T-cell (primary cell): ENCODE data around the gene DCLK2. TPM values are rescaled to one million over a fixed set of nuclear protein-coding genes. Genes with fewer than 3 reads are reported as not detected.

Source experiments
- ATAC-seq, 4 experiments: fragments of 200-7000 bp in 3 of 4; fragments of 150-1000 bp in 1 of 4; cut with Tn5 transposase; replicated peaks in 1 of 4; 1 replicate in 3 of 4; 2 replicates in 1 of 4; pipeline ENCODE4 v1.10.0; 2021; ENCODE audit warnings: moderate library complexity in 3 of 4, mild to moderate bottlenecking in 2 of 4, moderate number of reproducible peaks in 1 of 4
- CTCF ChIA-PET, 2 donors: fragments of 300-600 bp; sonication (Branson Sonifier 250); formaldehyde crosslinking; loops; one replicate each; lab custom pipeline; 2022; ENCODE audit warnings: antibody characterized with exemption in 2 of 2; lab: Charles Lee
- POLR2A ChIA-PET, 2 donors: fragments of 300-600 bp; sonication (Branson Sonifier 250); formaldehyde crosslinking; loops; one replicate each; lab custom pipeline; 2022; ENCODE audit warnings: antibody characterized with exemption in 2 of 2; lab: Charles Lee
- DNase-seq, 35 experiments: peaks; one replicate each; pipeline versions ENCODE4 v3.0.0 to v3.0.0-alpha.2; 2013 to 2023
- H3K27ac ChIP-seq: one replicate; pipeline ENCODE4 v1.5.1; 2013; ENCODE audit warnings: low read length
- H3K27me3 ChIP-seq, 2 experiments: replicated peaks in 1 of 2; 1 replicate in 1 of 2; 2 replicates in 1 of 2; pipeline versions ENCODE4 v1.6.1 to v1.7.0; 2013; ENCODE audit warnings: low read length in 1 of 2, mixed read lengths in 1 of 2; ENCODE audit not compliant: control insufficient read depth in 2 of 2, insufficient read depth in 2 of 2; ENCODE audit errors: extremely low read depth in 1 of 2
- H3K36me3 ChIP-seq, 2 donors: 1 replicate in 1 of 2; 2 replicates in 1 of 2; pipeline versions ENCODE4 v1.6.1 to v1.7.0; 2013; ENCODE audit warnings: low read length in 1 of 2; ENCODE audit not compliant: control insufficient read depth in 2 of 2, insufficient read depth in 1 of 2; ENCODE audit errors: extremely low read depth in 1 of 2
- H3K4me1 ChIP-seq, 2 experiments: 1 replicate in 1 of 2; 2 replicates in 1 of 2; pipeline versions ENCODE4 v1.6.1 to v1.7.0; 2013; ENCODE audit warnings: low read length in 2 of 2, mixed read lengths in 1 of 2; ENCODE audit not compliant: insufficient read depth in 2 of 2, control insufficient read depth in 1 of 2; ENCODE audit errors: extremely low read depth in 1 of 2
- H3K4me3 ChIP-seq, 2 donors: 1 replicate in 1 of 2; 2 replicates in 1 of 2; pipeline versions ENCODE4 v1.5.1 to v1.7.0; 2013; ENCODE audit warnings: mild to moderate bottlenecking in 2 of 2, low read length in 1 of 2, moderate library complexity in 1 of 2; ENCODE audit not compliant: control insufficient read depth in 1 of 2; ENCODE audit errors: extremely low read depth in 1 of 2
- H3K9me3 ChIP-seq: 2 replicates; pipeline ENCODE4 v1.7.0; 2013
- H3K27ac Mint-ChIP-seq, 2 donors: one replicate each; pipeline ENCODE4 v1.8.0; 2020 to 2021; ENCODE audit warnings: mild to moderate bottlenecking in 2 of 2, mixed read lengths in 2 of 2
- H3K27me3 Mint-ChIP-seq, 2 donors: one replicate each; pipeline ENCODE4 v1.8.0; 2021 to 2022; ENCODE audit warnings: mixed read lengths in 2 of 2
- H3K36me3 Mint-ChIP-seq: one replicate; pipeline ENCODE4 v1.8.0; 2021; ENCODE audit warnings: mixed read lengths
- H3K4me1 Mint-ChIP-seq, 3 donors: one replicate each; pipeline ENCODE4 v1.8.0; 2020 to 2022; ENCODE audit warnings: mixed read lengths in 3 of 3, mild to moderate bottlenecking in 1 of 3
- H3K4me3 Mint-ChIP-seq, 3 donors: one replicate each; pipeline ENCODE4 v1.8.0; 2020 to 2022; ENCODE audit warnings: mild to moderate bottlenecking in 3 of 3, mixed read lengths in 3 of 3, moderate library complexity in 3 of 3
- H3K9me3 Mint-ChIP-seq, 3 donors: one replicate each; pipeline ENCODE4 v1.8.0; 2020 to 2022; ENCODE audit warnings: mixed read lengths in 3 of 3
- WGBS: methylation state at CpG from one replicate; pipeline ENCODE4 v1.1.5; 2013; ENCODE audit warnings: missing lambda C conversion rate; ENCODE audit not compliant: insufficient coverage; 5-methylcytosine and 5-hydroxymethylcytosine counted together
- total RNA-seq, 35 experiments: library from RNA in 6 of 35; stranded (reverse) in 6 of 35; fragments of 120-200 nt in 1 of 35; gene quantifications; one replicate each; pipeline versions ENCODE4 v1.2.1 to v1.2.4 and lab custom pipeline; 2013 to 2026

The DCLK2 gene
- total RNA-seq, 5 donors from 2014 or later (not counting 1 experiment from before 2014, with no cell fraction given) = 0.10 to 0.35 (median 0.15) TPM; not detected in 2

DNA sequence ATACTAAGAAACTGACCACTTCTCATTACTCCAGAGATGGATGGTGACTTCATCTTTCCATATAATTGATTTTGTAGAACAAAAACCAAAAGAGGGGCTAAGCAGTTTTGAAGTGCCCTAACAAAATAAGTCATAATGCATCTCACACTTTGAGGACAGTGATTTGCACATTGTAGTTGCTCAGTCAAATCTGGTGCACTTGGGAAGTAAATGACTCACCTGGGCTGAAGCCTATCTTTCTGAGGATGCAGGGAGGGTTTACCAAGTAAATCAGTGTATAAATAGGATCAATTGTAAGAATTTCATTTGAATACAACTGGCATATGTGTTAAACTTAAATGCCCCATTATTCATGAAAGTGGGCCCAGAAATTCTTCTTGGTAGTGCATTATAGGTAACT lies 134.2 kb downstream of the DCLK2 start:
- H3K36me3 Mint-ChIP-seq = no peaks in the 10 kb centered on the region
- Histone ChIP-seq H3K36me3 (no peaks in the 10 kb centered on the region), H3K9me3 (no peaks in the 10 kb centered on the region), H3K27ac (no peak overlapping the region), H3K27me3 (no peaks in the 10 kb centered on the region), H3K4me3 (no peak overlapping the region), H3K4me1 (no peaks in the 10 kb centered on the region)
- CTCF ChIA-PET = no interaction called here
- no peak for ATAC-seq
- peaks cover 0 to 10% of the 10 kb centered on the region in 2 donors for H3K27me3 Mint-ChIP-seq
- no peaks in the 10 kb centered on the region for H3K9me3 Mint-ChIP-seq
- no peak overlapping the region for H3K27ac Mint-ChIP-seq
- H3K4me1 Mint-ChIP-seq = no peaks in the 10 kb centered on the region
- no peak for DNase-seq
- POLR2A ChIA-PET = no interaction called here
- H3K4me3 Mint-ChIP-seq = no peak overlapping the region

DNA sequence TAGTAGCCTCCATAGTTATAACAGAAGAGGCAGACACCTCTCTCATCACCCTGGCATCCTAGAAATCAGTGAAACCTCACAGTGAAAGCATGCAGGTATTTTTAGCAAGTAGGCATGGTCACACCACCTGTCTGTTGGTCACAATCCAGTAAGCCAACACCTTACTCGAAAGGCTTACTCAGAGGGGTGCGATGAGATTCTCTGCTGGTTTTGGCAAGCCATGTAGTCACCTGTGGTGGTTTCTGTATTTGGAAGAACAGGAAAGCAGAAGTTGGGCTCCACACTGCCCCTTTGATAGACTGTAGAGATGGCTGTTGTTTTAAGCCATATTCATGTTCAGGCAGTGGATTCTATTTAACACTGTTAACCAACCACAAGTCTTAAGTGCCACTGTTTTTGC lies 134.7 kb downstream of the DCLK2 start:
- Histone ChIP-seq H3K4me1 (no peaks in the 10 kb centered on the region), H3K9me3 (no peaks in the 10 kb centered on the region), H3K4me3 (no peak overlapping the region), H3K27me3 (no peaks in the 10 kb centered on the region), H3K27ac (no peak overlapping the region), H3K36me3 (no peaks in the 10 kb centered on the region)
- DNase-seq (no peak), ATAC-seq (no peak)
- WGBS = 20% methylated on average over 1 of the region's 2 CpGs
- Mint-ChIP-seq H3K36me3 (no peaks in the 10 kb centered on the region), H3K27me3 (peaks cover 0 to 10% of the 10 kb centered on the region in 2 donors), H3K4me1 (no peaks in the 10 kb centered on the region), H3K4me3 (no peak overlapping the region), H3K27ac (no peak overlapping the region), H3K9me3 (no peaks in the 10 kb centered on the region)
- CTCF ChIA-PET = no interaction called here
- POLR2A ChIA-PET = no interaction called here

DNA sequence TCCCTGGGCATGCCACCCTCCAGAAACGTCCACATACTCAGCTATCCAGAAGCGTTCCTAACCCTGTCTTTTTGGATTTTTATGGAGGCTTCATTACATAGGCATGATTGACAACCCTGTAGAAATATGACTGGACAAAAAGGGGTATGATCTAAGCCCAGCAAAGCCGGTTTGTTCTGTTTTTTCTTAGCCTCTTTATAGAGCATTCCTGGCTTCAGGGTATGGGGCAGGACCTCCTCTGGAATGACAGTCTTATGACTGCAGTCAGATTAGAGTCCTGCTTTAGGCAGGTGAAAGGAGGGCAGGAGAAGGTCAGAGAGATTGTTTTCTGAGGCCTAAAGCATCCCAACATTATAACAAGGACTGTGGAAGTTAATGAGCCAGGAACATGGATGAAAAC lies 137.4 kb downstream of the DCLK2 start:
- H3K4me3 ChIP-seq = no peak overlapping the region
- DNase-seq (no peak), ATAC-seq (no peak)
- ChIA-PET POLR2A (no interaction called here), CTCF (no interaction called here)
- no peaks in the 10 kb centered on the region for H3K9me3 ChIP-seq
- no peaks in the 10 kb centered on the region for H3K4me1 ChIP-seq
- WGBS = 70% methylated on average over 1 of the region's 3 CpGs
- Mint-ChIP-seq H3K27me3 (peaks cover 0 to 10% of the 10 kb centered on the region in 2 donors), H3K27ac (no peak overlapping the region), H3K4me3 (no peak overlapping the region), H3K9me3 (no peaks in the 10 kb centered on the region), H3K36me3 (no peaks in the 10 kb centered on the region), H3K4me1 (no peaks in the 10 kb centered on the region)
- H3K27ac ChIP-seq = no peak overlapping the region
- no peaks in the 10 kb centered on the region for H3K27me3 ChIP-seq
- H3K36me3 ChIP-seq = no peaks in the 10 kb centered on the region

DNA sequence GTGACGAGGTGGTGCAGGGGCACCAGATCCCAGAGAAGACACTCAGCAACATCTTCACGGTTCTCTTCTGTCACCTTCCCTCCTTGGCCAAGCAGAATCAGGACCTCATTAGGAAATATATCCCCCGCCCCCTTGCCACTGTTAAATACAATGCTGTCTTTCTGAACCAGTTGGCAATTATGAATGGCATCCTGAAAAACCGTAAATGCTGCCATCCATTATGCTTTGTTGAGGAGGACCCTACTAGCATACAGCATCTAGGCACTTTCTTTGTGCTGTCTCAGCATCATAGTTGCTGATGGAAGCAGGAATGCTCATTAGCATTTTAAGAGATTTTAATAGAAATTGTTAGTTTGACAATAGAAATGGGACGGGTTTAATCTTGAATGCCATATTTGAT lies 138.5 kb downstream of the DCLK2 start:
- Histone ChIP-seq H3K4me1 (no peaks in the 10 kb centered on the region), H3K9me3 (no peaks in the 10 kb centered on the region), H3K27ac (no peak overlapping the region), H3K36me3 (no peaks in the 10 kb centered on the region), H3K27me3 (no peaks in the 10 kb centered on the region), H3K4me3 (no peak overlapping the region)
- Mint-ChIP-seq H3K4me1 (no peaks in the 10 kb centered on the region), H3K4me3 (no peak overlapping the region), H3K27ac (no peak overlapping the region), H3K9me3 (no peaks in the 10 kb centered on the region), H3K36me3 (no peaks in the 10 kb centered on the region), H3K27me3 (peaks cover 0 to 10% of the 10 kb centered on the region in 2 donors)
- WGBS = 82% methylated on average over 3 of the region's 5 CpGs
- CTCF ChIA-PET = interaction anchor here in 1 of 2 donors (0.6 kb wide), 1 partner anchor 18 kb away, joined by 5 read pairs; no protein-coding TSS in a partner anchor
- ATAC-seq (no peak), DNase-seq (no peak)
- POLR2A ChIA-PET = no interaction called here

DNA sequence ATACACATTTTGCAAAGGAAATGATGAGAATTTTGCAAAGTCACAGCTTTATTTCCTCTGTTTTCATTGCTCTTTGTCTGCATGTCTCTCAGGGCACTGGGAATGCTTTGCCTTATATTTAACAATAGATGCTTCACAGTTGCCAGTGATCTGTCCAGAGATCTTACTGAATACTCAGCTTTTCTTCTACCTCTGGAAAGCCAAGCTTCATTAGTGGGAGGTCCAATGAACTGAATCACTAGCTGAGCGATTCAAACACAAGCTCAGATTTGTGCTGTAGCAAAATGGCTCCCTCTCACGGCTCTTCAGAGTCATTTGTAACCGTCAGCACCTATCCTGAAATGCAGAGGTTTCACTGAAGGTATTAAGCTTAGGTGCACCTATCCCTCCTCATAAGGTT lies 138.9 kb downstream of the DCLK2 start:
- H3K36me3 ChIP-seq = no peaks in the 10 kb centered on the region
- DNase-seq (no peak), ATAC-seq (no peak)
- H3K27me3 Mint-ChIP-seq = peaks cover 0 to 8% of the 10 kb centered on the region in 2 donors
- ChIA-PET CTCF (interaction anchor here in 1 of 2 donors (0.6 kb wide), 1 partner anchor 18 kb away, joined by 5 read pairs; no protein-coding TSS in a partner anchor), POLR2A (no interaction called here)
- no peaks in the 10 kb centered on the region for H3K9me3 Mint-ChIP-seq
- no peak overlapping the region for H3K4me3 Mint-ChIP-seq
- H3K27ac Mint-ChIP-seq = no peak overlapping the region
- no peaks in the 10 kb centered on the region for H3K9me3 ChIP-seq
- no peaks in the 10 kb centered on the region for H3K36me3 Mint-ChIP-seq
- no peak overlapping the region for H3K27ac ChIP-seq
- 80% methylated on average over 1 of the region's 3 CpGs for WGBS
- H3K4me3 ChIP-seq = no peak overlapping the region
- no peaks in the 10 kb centered on the region for H3K4me1 ChIP-seq
- no peaks in the 10 kb centered on the region for H3K4me1 Mint-ChIP-seq
- no peaks in the 10 kb centered on the region for H3K27me3 ChIP-seq

DNA sequence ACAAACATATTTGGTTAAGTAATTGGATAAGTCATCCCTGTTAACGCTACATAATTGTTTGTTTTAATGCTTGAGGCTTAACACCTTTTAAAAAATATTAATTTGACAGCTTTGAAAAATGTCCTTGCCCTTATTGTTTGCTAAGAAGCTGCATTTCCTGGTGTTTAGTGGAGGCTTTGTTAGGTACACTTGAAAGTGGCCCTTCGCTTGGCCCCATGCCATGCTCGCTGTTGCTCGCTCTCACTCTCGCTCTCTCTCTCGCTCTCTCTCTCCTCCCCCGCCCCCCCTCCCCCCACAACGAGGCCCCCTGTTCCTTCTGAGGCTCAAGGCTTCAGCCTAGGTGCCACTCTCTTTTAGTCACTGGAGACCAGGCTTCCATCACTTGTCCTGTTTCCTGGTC lies 139.6 kb downstream of the DCLK2 start:
- no peak overlapping the region for H3K4me3 ChIP-seq
- ATAC-seq (no peak), DNase-seq (no peak)
- no CpG with 5 or more reads among the region's 8 CpGs for WGBS
- no peaks in the 10 kb centered on the region for H3K36me3 ChIP-seq
- H3K9me3 Mint-ChIP-seq = no peaks in the 10 kb centered on the region
- H3K36me3 Mint-ChIP-seq = no peaks in the 10 kb centered on the region
- no peaks in the 10 kb centered on the region for H3K27me3 ChIP-seq
- CTCF ChIA-PET = interaction anchor here in 1 of 2 donors (0.6 kb wide), 1 partner anchor 174 kb away, joined by 6 read pairs; no protein-coding TSS in a partner anchor
- H3K27ac ChIP-seq = no peak overlapping the region
- no peak overlapping the region for H3K4me3 Mint-ChIP-seq
- no peaks in the 10 kb centered on the region for H3K4me1 ChIP-seq
- no peaks in the 10 kb centered on the region for H3K9me3 ChIP-seq
- H3K27me3 Mint-ChIP-seq = peaks cover 0 to 4% of the 10 kb centered on the region in 2 donors
- POLR2A ChIA-PET = no interaction called here
- no peak overlapping the region for H3K27ac Mint-ChIP-seq
- H3K4me1 Mint-ChIP-seq = no peaks in the 10 kb centered on the region

DNA sequence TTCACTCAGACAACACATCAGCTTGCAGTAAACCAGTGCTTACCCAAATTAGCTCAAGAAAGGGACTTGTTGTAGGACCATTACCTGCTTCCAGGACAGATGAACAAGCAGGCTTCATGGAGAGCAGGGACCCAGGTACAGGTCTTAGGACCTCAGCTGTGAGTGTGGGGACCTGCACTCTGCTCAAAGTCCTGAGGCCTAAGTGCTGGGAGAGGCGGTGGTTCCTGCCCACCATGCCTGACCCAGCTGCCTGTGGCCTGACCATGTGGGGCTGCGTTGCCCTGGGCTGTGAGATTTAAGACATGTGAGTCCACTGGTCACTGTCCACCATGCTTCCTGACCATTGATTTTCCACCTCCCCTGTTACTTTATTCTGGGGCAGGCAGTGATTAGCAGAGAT lies 140.2 kb downstream of the DCLK2 start:
- DNase-seq (no peak), ATAC-seq (no peak)
- no peaks in the 10 kb centered on the region for H3K36me3 ChIP-seq
- no peak overlapping the region for H3K27ac Mint-ChIP-seq
- no peaks in the 10 kb centered on the region for H3K36me3 Mint-ChIP-seq
- ChIA-PET POLR2A (no interaction called here), CTCF (interaction anchor here in 1 of 2 donors (0.6 kb wide), 1 partner anchor 175 kb away, joined by 6 read pairs; no protein-coding TSS in a partner anchor)
- H3K4me3 ChIP-seq = no peak overlapping the region
- no peaks in the 10 kb centered on the region for H3K4me1 ChIP-seq
- no peaks in the 10 kb centered on the region for H3K9me3 Mint-ChIP-seq
- no peaks in the 10 kb centered on the region for H3K4me1 Mint-ChIP-seq
- no peaks in the 10 kb centered on the region for H3K9me3 ChIP-seq
- H3K27me3 ChIP-seq = no peaks in the 10 kb centered on the region
- H3K4me3 Mint-ChIP-seq = no peak overlapping the region
- peaks cover 0 to 4% of the 10 kb centered on the region in 2 donors for H3K27me3 Mint-ChIP-seq
- 65% methylated on average over 2 of the region's 2 CpGs for WGBS
- H3K27ac ChIP-seq = no peak overlapping the region
